HepG2 (cell line): Measurements from ENCODE around the gene ZNF652. TPM values are rescaled to one million over a fixed set of nuclear protein-coding genes. Genes with fewer than 3 reads are reported as not detected.

Experiments used
- ATAC-seq: fragments of 200-7000 bp; cut with Tn5 transposase; 3 replicates; pipeline ENCODE4 v1.9.1; 2020; ENCODE audit warnings: mild to moderate bottlenecking, moderate library complexity
- BruUV-seq: library from RNA; stranded (reverse); fragments of 400-500 nt; replicated peaks from 2 replicates; lab custom pipeline; 2021; lab: Mats Ljungman, UMichigan
- CTCF ChIA-PET: fragments of 300-600 bp; formaldehyde crosslinking; extraction: SDS; loops from one replicate; lab custom pipeline; 2021; ENCODE audit warnings: low total read pairs, inconsistent platforms, low intra/inter-chr PET ratio; lab: Yijun Ruan, JAX
- POLR2A ChIA-PET: fragments of 350-600 bp; sonication (Branson Sonifier 250); formaldehyde crosslinking; loops from one replicate; lab custom pipeline; 2020; ENCODE audit warnings: antibody characterized with exemption, inconsistent platforms; lab: Yijun Ruan, JAX
- DNase-seq: peaks from one replicate; pipeline ENCODE4 v3.0.0-alpha.2; 2015; ENCODE audit warnings: low spot score
- FAIRE-seq: peaks from 3 replicates; lab custom pipeline; 2011; peaks lifted over from hg19 to GRCh38; lab: Jason Lieb, UNC
- H2AFZ ChIP-seq: one replicate; pipeline ENCODE4 v1.6.1; 2011; ENCODE audit warnings: low read length, inconsistent platforms
- H3K27ac ChIP-seq: fragments of 300-600 bp; 3 replicates; pipeline ENCODE4 v1.8.0; 2011; ENCODE audit warnings: mixed run types, mild to moderate bottlenecking, mixed read lengths, low read length, inconsistent platforms; ENCODE audit not compliant: insufficient read depth; ENCODE audit errors: extremely low read length
- H3K27me3 ChIP-seq, 2 experiments: fragments of 200-600 bp in 1 of 2; 2 replicates in 1 of 2; 3 replicates in 1 of 2; pipeline versions ENCODE4 v1.6.0 to v1.8.0; 2011; ENCODE audit warnings: low read length in 2 of 2, mild to moderate bottlenecking in 2 of 2, moderate library complexity in 2 of 2, inconsistent platforms in 1 of 2; ENCODE audit not compliant: insufficient read depth in 2 of 2, control insufficient read depth in 1 of 2
- H3K36me3 ChIP-seq, 2 experiments: fragments of 200-600 bp in 1 of 2; replicated peaks in 1 of 2; 2 replicates in 1 of 2; 3 replicates in 1 of 2; pipeline versions ENCODE4 v1.5.1 to v1.8.0; 2011; ENCODE audit warnings: low read length in 2 of 2, inconsistent platforms in 1 of 2; ENCODE audit not compliant: insufficient read depth in 2 of 2, control insufficient read depth in 1 of 2
- H3K4me1 ChIP-seq: 2 replicates; pipeline ENCODE4 v1.5.1; 2012; ENCODE audit warnings: low read length, inconsistent platforms; ENCODE audit not compliant: insufficient read depth
- H3K4me2 ChIP-seq: 2 replicates; pipeline ENCODE4 v1.6.0; 2011; ENCODE audit warnings: low read depth, low read length, inconsistent platforms
- H3K4me3 ChIP-seq, 3 experiments: fragments of 200-600 bp in 1 of 3; sonication (generic), shearing (Covaris generic) in 1 of 3; replicated peaks in 1 of 3; 2 replicates each; pipeline ENCODE4 v1.5.1; 2011 to 2016; ENCODE audit warnings: low read length in 3 of 3, inconsistent platforms in 2 of 3, low read depth in 2 of 3, mild to moderate bottlenecking in 2 of 3, control low read depth in 1 of 3, mixed read lengths in 1 of 3; ENCODE audit not compliant: insufficient read depth in 1 of 3
- H3K79me2 ChIP-seq: one replicate; pipeline ENCODE4 v1.6.1; 2011; ENCODE audit warnings: low read length, inconsistent platforms; ENCODE audit not compliant: insufficient read depth
- H3K9ac ChIP-seq: 2 replicates; pipeline ENCODE4 v1.6.0; 2011; ENCODE audit warnings: mild to moderate bottlenecking, low read depth, low read length, inconsistent platforms; ENCODE audit not compliant: insufficient read depth
- H3K9me3 ChIP-seq: 2 replicates; pipeline ENCODE4 v1.5.1; 2012; ENCODE audit warnings: mild to moderate bottlenecking, low read length
- H4K20me1 ChIP-seq: 2 replicates; pipeline ENCODE4 v1.6.0; 2011; ENCODE audit warnings: inconsistent platforms, mild to moderate bottlenecking, low read length, moderate library complexity; ENCODE audit not compliant: insufficient read depth
- GTF3A ChIP-seq: sonication (generic); formaldehyde crosslinking; conservative IDR thresholded peaks from 2 replicates; pipeline ENCODE4 v1.4.0; 2020; ENCODE audit warnings: mild to moderate bottlenecking, missing genetic modification reagents
- HOXA5 ChIP-seq: sonication (generic); formaldehyde crosslinking; IDR thresholded peaks from 2 replicates; pipeline ENCODE4 v1.4.0; 2020; ENCODE audit warnings: missing genetic modification reagents
- NFIC ChIP-seq: IDR thresholded peaks from 2 replicates; pipeline ENCODE4 v1.6.1; 2012; ENCODE audit warnings: mild to moderate bottlenecking, low read length, inconsistent platforms
- SMARCE1 ChIP-seq: fragments of 450-650 bp; IDR thresholded peaks from 2 replicates; pipeline ENCODE4 v1.6.1; 2017; ENCODE audit warnings: borderline replicate concordance
- ZFP41 ChIP-seq: sonication (generic); formaldehyde crosslinking; IDR thresholded peaks from 2 replicates; pipeline ENCODE4 v1.4.0; 2020; ENCODE audit warnings: mild to moderate bottlenecking, missing genetic modification reagents, borderline replicate concordance
- ZHX1 ChIP-seq: sonication (generic); formaldehyde crosslinking; IDR thresholded peaks from 2 replicates; pipeline ENCODE4 v1.8.1; 2022; ENCODE audit warnings: low read depth, mild to moderate bottlenecking, missing genetic modification reagents
- WGBS: methylation state at CpG from one replicate; pipeline ENCODE4 v1.1.6; 2017; ENCODE audit warnings: low lambda C conversion rate; 5-methylcytosine and 5-hydroxymethylcytosine counted together
- in situ Hi-C: cut with HindIII; loops from 2 replicates; pipeline ENCODE4 v1.10.0; 2017; ENCODE audit warnings: low pct_unique_long_range_greater_than_20kb; ENCODE audit not compliant: extremely low pct_ligation_motif_present
- intact Hi-C: fragments of 100-400 bp; cut with micrococcal nuclease; formaldehyde crosslinking; loops from one replicate; pipeline ENCODE4 v1.10.0; 2022; ENCODE audit not compliant: unreplicated experiment
- polyA plus RNA-seq, 8 experiments: library from polyadenylated mRNA; depleted of rRNA in 3 of 8; stranded (reverse) in 7 of 8; unstranded in 1 of 8; fragments of >200 nt; fragmentation: Illumina TruSeq in 4 of 8; extraction: Trizol in 4 of 8; gene quantifications; 2 replicates each; pipeline versions ENCODE4 v1.2.1 to v1.2.3, GENCODE V29; 2011 to 2016; ENCODE audit warnings: low read depth in 4 of 8, missing spikeins in 1 of 8, mixed read lengths in 1 of 8; ENCODE audit not compliant: insufficient read depth in 1 of 8
- total RNA-seq, 5 experiments: library from RNA; depleted of rRNA; stranded (reverse); fragments of >200 nt; fragmentation: Illumina TruSeq; extraction: Trizol; gene quantifications; 2 replicates each; pipeline ENCODE4 v1.2.3, GENCODE V29; 2016; ENCODE audit warnings: low read depth in 1 of 5
- TF ChIP-seq, protein P1 (sequence below): sonication (generic); formaldehyde crosslinking; IDR thresholded peaks from 2 replicates; pipeline ENCODE4 v1.9.0; 2022; ENCODE audit warnings: missing genetic modification reagents, mild to moderate bottlenecking, borderline replicate concordance
- TF ChIP-seq, protein P2 (sequence below): sonication (generic); formaldehyde crosslinking; IDR thresholded peaks from 2 replicates; pipeline ENCODE4 v1.5.1; 2020; ENCODE audit warnings: mild to moderate bottlenecking, missing genetic modification reagents, moderate library complexity
- TF ChIP-seq, protein P3 (sequence below): IDR thresholded peaks from 2 replicates; pipeline ENCODE4 v1.6.1; 2016; ENCODE audit warnings: missing compliant biosample characterization, missing genetic modification reagents, borderline replicate concordance

ZNF652 gene
- total and polyA plus RNA-seq, 2 of the 13 experiments (the other 11 are each of a cell fraction or from before 2014, with no cell fraction given): 16.2 to 30.2 TPM

GRCh38 chr17:49357516-49357915 lies 4.5 kb downstream of the ZNF652 start:
- ATAC-seq (no peak), FAIRE-seq (no peak), DNase-seq (no peak)
- Histone ChIP-seq H3K9me3 (no peaks in the 10 kb centered on the region), H3K4me3 (no peak overlapping the region), H3K4me1 (peaks cover 38% of the 10 kb centered on the region), H3K27me3 (no peaks in the 10 kb centered on the region; a peak in 1 of 5 replicates), H3K4me2 (no peak overlapping the region), H4K20me1 (peaks cover 32% of the 10 kb centered on the region), H3K79me2 (peaks cover 83% of the 10 kb centered on the region), H3K27ac (no peak overlapping the region), H3K36me3 (no peaks in the 10 kb centered on the region; a peak in 1 of 5 replicates), H2AFZ (no peak overlapping the region), H3K9ac (no peak overlapping the region)
- CTCF ChIA-PET: no interaction called here
- in situ Hi-C loops (no loop called here), intact Hi-C loops (no loop called here)
- POLR2A ChIA-PET: no interaction called here
- 93% methylated on average over 3 of the region's 3 CpGs for WGBS
- BruUV-seq: no TSS peak
- TF ChIP-seq NFIC: no peak
- TF ChIP-seq, protein P1, sequence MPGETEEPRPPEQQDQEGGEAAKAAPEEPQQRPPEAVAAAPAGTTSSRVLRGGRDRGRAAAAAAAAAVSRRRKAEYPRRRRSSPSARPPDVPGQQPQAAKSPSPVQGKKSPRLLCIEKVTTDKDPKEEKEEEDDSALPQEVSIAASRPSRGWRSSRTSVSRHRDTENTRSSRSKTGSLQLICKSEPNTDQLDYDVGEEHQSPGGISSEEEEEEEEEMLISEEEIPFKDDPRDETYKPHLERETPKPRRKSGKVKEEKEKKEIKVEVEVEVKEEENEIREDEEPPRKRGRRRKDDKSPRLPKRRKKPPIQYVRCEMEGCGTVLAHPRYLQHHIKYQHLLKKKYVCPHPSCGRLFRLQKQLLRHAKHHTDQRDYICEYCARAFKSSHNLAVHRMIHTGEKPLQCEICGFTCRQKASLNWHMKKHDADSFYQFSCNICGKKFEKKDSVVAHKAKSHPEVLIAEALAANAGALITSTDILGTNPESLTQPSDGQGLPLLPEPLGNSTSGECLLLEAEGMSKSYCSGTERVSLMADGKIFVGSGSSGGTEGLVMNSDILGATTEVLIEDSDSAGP: no peak
- no peak for TF ChIP-seq ZFP41
- TF ChIP-seq ZHX1 (CRISPR knock-in tag): no peak
- TF ChIP-seq SMARCE1: no peak
- TF ChIP-seq GTF3A (CRISPR knock-in tag): no peak
- no peak for TF ChIP-seq HOXA5 (CRISPR knock-in tag)
- TF ChIP-seq, protein P2, sequence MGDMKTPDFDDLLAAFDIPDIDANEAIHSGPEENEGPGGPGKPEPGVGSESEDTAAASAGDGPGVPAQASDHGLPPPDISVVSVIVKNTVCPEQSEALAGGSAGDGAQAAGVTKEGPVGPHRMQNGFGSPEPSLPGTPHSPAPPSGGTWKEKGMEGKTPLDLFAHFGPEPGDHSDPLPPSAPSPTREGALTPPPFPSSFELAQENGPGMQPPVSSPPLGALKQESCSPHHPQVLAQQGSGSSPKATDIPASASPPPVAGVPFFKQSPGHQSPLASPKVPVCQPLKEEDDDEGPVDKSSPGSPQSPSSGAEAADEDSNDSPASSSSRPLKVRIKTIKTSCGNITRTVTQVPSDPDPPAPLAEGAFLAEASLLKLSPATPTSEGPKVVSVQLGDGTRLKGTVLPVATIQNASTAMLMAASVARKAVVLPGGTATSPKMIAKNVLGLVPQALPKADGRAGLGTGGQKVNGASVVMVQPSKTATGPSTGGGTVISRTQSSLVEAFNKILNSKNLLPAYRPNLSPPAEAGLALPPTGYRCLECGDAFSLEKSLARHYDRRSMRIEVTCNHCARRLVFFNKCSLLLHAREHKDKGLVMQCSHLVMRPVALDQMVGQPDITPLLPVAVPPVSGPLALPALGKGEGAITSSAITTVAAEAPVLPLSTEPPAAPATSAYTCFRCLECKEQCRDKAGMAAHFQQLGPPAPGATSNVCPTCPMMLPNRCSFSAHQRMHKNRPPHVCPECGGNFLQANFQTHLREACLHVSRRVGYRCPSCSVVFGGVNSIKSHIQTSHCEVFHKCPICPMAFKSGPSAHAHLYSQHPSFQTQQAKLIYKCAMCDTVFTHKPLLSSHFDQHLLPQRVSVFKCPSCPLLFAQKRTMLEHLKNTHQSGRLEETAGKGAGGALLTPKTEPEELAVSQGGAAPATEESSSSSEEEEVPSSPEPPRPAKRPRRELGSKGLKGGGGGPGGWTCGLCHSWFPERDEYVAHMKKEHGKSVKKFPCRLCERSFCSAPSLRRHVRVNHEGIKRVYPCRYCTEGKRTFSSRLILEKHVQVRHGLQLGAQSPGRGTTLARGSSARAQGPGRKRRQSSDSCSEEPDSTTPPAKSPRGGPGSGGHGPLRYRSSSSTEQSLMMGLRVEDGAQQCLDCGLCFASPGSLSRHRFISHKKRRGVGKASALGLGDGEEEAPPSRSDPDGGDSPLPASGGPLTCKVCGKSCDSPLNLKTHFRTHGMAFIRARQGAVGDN (CRISPR knock-in tag): no peak
- TF ChIP-seq, protein P3, sequence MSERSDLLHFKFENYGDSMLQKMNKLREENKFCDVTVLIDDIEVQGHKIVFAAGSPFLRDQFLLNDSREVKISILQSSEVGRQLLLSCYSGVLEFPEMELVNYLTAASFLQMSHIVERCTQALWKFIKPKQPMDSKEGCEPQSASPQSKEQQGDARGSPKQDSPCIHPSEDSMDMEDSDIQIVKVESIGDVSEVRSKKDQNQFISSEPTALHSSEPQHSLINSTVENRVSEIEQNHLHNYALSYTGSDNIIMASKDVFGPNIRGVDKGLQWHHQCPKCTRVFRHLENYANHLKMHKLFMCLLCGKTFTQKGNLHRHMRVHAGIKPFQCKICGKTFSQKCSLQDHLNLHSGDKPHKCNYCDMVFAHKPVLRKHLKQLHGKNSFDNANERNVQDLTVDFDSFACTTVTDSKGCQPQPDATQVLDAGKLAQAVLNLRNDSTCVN (CRISPR knock-in tag): no peak
